ENCODE data around the gene KRTAP13-1.

DNA sequence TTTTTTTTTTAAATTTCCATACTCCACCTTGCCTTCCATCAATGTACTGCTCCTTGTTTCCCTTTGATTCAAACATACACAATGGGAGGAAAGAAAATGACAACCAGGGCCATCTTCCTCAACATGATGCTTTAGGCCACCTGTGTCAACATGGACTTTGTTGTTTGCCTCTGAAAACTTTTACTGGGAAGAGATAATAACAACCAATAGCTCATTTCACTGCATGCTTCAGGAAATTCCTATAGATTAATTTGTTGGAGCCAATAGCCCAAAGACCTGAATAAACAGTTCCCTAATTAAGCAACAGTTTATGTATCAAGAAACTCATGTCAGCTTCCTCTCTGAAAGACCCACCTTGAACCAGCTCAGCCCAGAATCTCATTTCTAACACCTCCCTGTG lies 47.4 kb downstream of the KRTAP13-1 start:
- TF ChIP-seq POLR2A (IDR thresholded peaks at IDR 0.05; ENCODE audit: low read length): no peak
- TF ChIP-seq EP300 (IDR thresholded peaks at IDR 0.05): no peak
- TF ChIP-seq, protein P1, sequence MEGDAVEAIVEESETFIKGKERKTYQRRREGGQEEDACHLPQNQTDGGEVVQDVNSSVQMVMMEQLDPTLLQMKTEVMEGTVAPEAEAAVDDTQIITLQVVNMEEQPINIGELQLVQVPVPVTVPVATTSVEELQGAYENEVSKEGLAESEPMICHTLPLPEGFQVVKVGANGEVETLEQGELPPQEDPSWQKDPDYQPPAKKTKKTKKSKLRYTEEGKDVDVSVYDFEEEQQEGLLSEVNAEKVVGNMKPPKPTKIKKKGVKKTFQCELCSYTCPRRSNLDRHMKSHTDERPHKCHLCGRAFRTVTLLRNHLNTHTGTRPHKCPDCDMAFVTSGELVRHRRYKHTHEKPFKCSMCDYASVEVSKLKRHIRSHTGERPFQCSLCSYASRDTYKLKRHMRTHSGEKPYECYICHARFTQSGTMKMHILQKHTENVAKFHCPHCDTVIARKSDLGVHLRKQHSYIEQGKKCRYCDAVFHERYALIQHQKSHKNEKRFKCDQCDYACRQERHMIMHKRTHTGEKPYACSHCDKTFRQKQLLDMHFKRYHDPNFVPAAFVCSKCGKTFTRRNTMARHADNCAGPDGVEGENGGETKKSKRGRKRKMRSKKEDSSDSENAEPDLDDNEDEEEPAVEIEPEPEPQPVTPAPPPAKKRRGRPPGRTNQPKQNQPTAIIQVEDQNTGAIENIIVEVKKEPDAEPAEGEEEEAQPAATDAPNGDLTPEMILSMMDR (IDR thresholded peaks at IDR 0.05): no peak
- no peak for TF ChIP-seq RAD21 (conservative IDR thresholded peaks at IDR 0.05 in 1 of 2, IDR thresholded peaks at IDR 0.05 in 1 of 2)
- no peak for TF ChIP-seq ESRRA (IDR thresholded peaks at IDR 0.05; ENCODE audit: borderline replicate concordance, low read length)
- TF ChIP-seq, protein P2, sequence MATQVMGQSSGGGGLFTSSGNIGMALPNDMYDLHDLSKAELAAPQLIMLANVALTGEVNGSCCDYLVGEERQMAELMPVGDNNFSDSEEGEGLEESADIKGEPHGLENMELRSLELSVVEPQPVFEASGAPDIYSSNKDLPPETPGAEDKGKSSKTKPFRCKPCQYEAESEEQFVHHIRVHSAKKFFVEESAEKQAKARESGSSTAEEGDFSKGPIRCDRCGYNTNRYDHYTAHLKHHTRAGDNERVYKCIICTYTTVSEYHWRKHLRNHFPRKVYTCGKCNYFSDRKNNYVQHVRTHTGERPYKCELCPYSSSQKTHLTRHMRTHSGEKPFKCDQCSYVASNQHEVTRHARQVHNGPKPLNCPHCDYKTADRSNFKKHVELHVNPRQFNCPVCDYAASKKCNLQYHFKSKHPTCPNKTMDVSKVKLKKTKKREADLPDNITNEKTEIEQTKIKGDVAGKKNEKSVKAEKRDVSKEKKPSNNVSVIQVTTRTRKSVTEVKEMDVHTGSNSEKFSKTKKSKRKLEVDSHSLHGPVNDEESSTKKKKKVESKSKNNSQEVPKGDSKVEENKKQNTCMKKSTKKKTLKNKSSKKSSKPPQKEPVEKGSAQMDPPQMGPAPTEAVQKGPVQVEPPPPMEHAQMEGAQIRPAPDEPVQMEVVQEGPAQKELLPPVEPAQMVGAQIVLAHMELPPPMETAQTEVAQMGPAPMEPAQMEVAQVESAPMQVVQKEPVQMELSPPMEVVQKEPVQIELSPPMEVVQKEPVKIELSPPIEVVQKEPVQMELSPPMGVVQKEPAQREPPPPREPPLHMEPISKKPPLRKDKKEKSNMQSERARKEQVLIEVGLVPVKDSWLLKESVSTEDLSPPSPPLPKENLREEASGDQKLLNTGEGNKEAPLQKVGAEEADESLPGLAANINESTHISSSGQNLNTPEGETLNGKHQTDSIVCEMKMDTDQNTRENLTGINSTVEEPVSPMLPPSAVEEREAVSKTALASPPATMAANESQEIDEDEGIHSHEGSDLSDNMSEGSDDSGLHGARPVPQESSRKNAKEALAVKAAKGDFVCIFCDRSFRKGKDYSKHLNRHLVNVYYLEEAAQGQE (IDR thresholded peaks at IDR 0.05): no peak
- TF ChIP-seq JUNB (IDR thresholded peaks at IDR 0.05): no peak
